Erythroblast (primary cell): ENCODE data around the gene ERFL.

Experiments used
- GATA1 ChIP-seq: IDR thresholded peaks from 2 replicates; pipeline ENCODE4 v1.6.1; 2011; ENCODE audit warnings: low read depth, mild to moderate bottlenecking, control low read depth, low read length, moderate library complexity
- POLR2A ChIP-seq: IDR thresholded peaks from 2 replicates; pipeline ENCODE4 v1.6.1; 2011; ENCODE audit warnings: mild to moderate bottlenecking, low read length

DNA sequence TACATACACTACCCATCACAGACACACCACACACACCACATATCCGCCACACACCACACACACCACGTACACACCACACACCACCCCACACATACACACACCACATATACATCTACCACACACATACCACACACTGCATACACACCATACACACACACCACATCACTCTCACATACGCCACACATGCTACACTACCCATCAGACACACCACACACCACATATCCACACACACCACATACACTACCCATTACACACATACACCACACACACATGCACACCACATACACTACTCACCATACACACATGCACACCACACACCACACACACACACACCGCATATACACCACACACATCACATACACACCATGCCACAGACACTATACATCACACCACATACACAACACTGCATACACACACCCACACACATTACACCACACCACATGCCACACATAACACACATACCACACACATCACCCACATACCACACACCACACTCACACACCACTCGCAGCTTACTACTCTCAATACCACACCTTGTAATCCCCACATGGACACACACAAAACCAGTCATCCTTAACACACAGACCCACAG lies 9.5 kb downstream of the ERFL start:
- no peak for TF ChIP-seq POLR2A
- no peak for TF ChIP-seq GATA1
